GM23248 (cell line): ENCODE results near the gene CCT4.

Source experiments
- EZH2 ChIP-seq: fragments of 200-600 bp; sonication (generic); IDR thresholded peaks from 2 replicates; pipeline ENCODE4 v1.6.1; 2018; ENCODE audit warnings: antibody characterized with exemption, mild to moderate bottlenecking; ENCODE audit not compliant: insufficient read depth, poor library complexity, severe bottlenecking
- EZH2phosphoT487 ChIP-seq: fragments of 200-600 bp; sonication (generic); IDR thresholded peaks from 2 replicates; pipeline ENCODE4 v1.6.1; 2018; ENCODE audit warnings: antibody characterized with exemption, moderate library complexity, mild to moderate bottlenecking, low read depth; ENCODE audit not compliant: insufficient read depth

DNA sequence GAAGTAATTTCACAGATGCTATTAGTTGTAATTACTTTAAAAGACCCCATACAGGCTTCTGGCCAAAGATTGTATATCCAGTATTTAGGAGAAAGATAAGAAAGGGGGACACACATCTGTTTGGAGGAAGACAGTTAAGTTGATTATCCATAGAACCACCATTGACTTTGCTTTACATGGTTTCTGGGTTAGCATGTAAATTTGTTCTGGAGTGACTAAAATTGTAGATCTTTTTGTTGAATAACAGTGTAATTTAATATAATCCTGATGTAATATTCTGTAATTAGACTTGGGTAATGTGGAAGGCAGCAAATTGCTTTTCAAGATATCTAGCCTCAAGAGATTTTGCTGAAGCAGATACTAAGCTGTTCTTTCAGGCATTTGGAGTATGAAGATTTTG lies 34.3 kb upstream of the CCT4 start:
- TF ChIP-seq EZH2phosphoT487 (no peak), EZH2 (no peak)
